Activated CD8-positive, alpha-beta memory T cell treated with anti-CD3 and anti-CD28 coated beads for 24 hours (primary cell): ENCODE data around the gene MX1.

ENCODE experiments used
- DNase-seq: peaks from one replicate; pipeline ENCODE4 v3.0.0-alpha.2; 2020

Gene MX1, protein sequence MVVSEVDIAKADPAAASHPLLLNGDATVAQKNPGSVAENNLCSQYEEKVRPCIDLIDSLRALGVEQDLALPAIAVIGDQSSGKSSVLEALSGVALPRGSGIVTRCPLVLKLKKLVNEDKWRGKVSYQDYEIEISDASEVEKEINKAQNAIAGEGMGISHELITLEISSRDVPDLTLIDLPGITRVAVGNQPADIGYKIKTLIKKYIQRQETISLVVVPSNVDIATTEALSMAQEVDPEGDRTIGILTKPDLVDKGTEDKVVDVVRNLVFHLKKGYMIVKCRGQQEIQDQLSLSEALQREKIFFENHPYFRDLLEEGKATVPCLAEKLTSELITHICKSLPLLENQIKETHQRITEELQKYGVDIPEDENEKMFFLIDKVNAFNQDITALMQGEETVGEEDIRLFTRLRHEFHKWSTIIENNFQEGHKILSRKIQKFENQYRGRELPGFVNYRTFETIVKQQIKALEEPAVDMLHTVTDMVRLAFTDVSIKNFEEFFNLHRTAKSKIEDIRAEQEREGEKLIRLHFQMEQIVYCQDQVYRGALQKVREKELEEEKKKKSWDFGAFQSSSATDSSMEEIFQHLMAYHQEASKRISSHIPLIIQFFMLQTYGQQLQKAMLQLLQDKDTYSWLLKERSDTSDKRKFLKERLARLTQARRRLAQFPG

DNA sequence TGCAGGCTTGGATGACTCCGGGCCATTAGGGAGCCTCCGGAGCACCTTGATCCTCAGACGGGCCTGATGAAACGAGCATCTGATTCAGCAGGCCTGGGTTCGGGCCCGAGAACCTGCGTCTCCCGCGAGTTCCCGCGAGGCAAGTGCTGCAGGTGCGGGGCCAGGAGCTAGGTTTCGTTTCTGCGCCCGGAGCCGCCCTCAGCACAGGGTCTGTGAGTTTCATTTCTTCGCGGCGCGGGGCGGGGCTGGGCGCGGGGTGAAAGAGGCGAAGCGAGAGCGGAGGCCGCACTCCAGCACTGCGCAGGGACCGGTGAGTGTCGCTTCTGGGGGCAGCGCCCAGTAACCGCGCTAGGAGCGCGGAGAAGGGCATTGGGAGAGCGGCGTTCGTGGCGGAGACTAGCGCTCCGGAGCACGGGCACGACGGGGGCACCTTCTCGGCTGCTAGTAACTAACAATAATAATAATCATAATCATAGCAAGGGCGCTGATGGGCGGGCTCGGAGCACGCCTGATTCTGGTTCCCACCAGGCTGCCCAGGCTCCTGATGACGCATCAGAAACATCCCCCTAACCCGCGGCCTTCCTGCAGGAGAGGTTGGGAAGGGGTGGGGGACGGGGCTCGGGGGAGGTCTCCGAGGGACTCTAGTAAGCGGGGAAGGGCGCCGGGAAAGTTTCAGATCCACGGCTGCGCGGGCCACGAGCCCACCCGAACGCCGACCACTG, at the start of gene MX1:
MX1 (plus strand) TSS at position 286 of the 722 bp plus-strand sequence. CDS start 5,832 bp downstream, outside the sequence.
- DNase-seq = peak; percentile 91

DNA sequence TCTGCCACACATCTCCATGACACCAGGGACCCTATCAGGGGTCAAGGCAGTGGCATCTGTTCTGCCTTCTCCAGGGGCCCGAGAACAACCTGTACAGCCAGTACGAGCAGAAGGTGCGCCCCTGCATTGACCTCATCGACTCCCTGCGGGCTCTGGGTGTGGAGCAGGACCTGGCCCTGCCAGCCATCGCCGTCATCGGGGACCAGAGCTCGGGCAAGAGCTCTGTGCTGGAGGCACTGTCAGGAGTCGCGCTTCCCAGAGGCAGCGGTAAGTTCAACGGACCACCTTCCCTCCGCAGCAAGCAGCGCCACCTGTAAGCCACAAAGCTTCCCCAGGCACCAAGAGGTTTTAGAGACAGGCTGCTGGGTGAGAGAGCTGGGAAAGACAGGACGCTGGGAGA, 48.3 kb upstream of the MX1 start:
- peak; percentile 52 for DNase-seq

DNA sequence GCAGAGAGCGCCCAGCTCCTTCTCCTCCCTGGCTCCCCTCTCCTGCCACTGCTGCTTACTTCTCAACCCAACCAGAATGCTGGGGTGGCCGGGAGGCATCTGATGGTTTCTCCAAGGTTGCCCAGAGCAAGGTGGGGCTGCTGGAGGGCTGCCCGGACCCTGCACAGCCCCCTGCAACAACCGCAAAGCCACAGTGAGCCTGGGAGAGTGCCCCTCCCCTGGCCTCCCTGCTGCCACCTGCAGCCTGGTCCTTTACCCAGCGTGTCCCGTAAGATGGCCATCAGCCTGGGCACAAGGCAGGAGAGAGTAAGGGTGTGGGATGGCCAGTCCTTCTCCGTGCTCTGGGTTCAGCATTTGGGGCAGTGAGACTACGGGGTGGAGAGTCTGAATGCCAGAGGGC, 47.2 kb upstream of the MX1 start:
- no peak for DNase-seq

DNA sequence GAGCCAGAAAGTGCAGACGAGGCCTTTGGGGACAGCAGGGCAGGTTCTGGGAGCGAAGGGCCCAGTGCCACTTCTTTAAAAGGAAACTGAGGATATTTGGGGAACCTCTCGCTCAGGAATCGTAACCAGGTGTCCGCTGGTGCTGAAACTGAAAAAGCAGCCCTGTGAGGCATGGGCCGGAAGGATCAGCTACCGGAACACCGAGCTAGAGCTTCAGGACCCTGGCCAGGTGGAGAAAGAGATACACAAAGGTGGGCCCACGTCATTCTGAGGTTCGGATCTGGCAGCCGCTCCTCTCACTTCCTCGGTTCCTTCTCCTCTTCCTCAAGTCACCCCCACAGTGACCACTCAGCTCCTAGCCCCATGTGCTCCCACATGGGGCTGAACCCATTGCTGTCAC, 46.1 kb upstream of the MX1 start:
- no peak for DNase-seq

DNA sequence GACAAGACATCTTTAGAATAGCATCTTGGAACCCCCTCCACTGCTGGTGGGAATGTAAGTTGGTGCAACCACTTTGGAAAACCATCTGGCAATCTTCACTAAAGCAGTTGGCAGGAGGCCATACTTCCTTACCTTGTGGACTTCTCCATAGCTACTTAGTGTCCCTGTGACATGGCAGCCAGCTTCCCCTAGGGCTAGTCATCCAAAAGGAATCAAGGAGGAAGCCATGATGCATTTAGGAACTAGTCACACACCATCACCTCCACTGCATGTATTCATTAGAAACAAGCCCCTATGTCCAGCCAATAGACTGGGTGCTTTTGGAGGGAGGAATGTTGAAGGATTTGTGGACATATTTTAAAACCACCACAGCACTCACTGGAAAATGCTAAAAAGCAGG, 44.3 kb upstream of the MX1 start:
- no peak for DNase-seq

DNA sequence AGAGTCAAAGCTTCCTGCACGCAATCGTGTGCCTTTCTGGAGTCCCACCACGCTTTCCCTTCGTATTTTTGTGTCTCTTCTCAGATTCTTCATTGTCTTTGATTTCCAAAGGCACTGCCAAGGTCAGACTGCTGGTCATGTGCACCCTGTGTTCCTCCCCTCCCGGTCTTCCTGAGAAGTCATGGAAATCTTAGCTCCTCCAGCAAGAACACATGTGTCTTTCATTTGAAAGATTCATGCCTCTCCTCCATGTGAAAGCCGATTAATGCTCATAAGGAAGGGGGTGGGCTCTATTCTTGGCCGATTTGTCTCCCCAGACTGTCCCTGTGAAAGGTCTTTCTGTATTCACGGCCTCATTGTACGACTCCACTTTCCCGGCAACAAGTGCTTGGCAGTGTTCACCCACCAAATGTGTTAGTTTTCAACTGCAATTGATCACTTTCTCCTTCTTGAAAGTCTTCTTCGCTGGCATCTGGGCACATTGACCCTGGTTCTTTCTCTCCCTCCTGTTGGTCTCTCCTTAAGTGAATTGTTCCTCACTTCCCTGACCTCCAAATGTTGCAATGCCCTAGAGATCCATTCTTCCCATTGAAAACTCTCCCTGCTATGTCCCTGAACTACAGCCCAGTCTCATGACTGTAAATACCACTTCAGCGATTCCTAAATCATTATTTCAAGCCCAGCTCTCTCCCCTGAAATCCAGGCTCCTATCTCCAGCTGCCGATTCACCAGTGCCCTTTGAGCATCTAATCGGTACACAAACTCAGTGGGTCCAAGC, 38.8 kb upstream of the MX1 start:
- no peak for DNase-seq

DNA sequence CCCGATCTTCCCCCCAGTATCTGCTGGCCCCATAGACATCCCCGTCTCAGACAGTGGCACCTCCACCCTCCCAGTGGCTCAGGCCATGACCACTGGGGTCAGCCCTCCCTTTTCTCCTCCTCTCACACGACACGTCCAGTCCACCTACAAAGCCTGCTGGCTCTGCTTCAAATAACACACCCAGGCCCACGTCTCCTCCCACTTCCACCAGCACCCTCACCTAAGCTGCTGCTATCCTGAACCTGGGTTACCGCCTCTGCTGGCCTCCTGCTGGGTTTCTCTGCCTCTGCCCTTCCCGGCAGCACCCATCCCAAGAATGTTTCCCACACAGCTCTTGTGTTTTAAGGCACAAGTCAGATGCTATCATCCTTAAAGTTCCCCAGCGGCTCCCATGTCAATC, 38.2 kb upstream of the MX1 start:
- no peak for DNase-seq

DNA sequence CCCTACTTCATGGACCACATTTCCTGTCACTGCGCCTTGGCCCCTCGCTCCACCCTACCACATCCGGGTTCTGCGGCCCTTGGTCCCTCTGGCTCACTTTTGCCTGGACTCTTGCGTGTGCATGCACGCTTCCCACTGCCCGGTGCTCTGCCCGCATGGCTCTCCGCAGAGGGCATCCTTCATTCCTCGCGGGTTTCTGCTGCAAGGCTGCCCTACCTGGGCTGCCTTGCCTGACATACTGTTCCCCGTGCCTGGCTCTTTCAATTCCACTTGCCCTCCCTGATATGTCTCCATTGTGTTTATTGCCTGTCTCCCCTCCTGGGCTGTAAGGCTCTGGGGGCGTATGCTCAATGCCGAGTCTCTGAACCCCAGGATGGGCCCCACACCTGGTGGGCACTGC, 37.8 kb upstream of the MX1 start:
- no peak for DNase-seq

DNA sequence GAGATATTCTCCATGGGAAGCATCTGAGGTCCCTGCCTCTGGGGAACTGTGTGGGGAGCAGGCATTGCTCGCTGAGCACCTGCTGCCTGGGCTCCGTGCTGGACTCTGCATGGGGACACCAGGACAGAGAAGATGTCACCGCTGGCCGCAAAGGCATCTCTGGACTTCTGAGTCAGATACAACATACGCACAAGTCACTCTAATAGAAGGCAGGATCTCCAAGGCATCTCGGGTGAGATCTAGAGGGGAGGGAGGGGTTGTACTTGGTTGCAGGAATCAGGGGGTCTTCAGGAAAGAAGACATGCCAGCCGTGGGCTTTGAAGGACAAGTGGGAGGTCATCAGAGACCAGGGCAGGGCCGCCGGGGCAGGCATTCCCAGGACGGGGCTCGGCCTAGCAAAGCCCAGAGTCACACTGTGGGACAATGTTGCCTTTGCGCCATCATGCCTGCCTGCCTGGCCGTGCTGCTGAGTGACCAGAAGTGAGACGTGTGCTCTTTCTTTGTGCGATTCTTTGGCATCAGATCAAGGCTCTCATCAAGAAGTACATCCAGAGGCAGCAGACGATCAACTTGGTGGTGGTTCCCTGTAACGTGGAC, 35.9 kb upstream of the MX1 start:
- DNase-seq = no peak

DNA sequence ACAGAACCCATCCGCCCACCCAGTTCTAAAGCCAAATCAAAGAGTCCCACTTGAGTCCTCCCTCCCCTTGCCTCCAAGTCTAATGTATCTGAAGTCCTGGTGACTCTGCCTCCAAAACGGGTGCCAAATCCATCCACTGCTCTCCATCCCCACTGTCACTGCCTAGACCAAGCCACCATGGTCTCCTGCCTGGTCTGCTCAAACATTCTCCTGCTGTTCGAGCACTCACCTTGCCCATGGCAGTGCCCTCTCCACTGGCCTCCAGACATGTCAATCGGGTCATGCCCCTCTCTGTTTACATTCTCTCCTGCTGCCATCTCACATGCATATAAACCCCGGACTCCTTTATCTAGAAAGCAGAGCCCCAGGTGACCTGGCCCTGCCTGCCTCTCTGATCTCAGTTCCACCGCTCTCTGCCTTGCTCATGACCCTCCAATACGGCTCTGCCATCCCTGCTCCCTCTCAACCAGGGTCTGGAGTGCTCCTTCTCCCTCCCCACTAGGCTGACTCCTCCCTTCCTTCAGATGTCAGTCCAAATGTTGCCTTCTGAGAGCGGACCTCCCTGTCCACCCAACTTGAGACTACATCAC, 32.1 kb upstream of the MX1 start:
- DNase-seq = peak; percentile 35

DNA sequence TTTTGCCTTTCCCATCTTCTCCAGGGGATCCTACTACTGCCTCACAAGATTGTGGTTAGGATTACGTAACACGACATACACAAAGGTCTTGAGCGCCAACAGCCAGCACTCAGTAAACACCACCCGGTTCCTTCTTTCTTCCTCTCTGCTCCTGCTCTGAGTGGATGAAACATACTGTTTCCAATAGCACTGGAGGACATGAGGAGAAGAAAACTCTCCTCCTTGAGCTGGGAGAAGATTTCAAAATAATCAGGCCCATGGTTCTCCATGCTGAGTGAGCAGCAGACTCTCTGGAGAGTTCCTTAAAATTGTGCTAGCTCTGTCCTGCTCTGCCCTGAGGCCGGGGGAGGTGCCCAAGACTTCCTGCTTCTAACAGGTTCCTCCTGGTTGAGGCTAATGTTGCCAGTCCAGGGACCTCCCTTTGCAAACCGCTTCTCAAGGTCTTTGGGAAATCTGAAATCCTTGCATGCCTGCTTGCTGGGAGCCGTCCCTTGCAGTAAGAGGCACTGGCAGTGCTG, 29.4 kb upstream of the MX1 start:
- DNase-seq = peak; percentile 35

DNA sequence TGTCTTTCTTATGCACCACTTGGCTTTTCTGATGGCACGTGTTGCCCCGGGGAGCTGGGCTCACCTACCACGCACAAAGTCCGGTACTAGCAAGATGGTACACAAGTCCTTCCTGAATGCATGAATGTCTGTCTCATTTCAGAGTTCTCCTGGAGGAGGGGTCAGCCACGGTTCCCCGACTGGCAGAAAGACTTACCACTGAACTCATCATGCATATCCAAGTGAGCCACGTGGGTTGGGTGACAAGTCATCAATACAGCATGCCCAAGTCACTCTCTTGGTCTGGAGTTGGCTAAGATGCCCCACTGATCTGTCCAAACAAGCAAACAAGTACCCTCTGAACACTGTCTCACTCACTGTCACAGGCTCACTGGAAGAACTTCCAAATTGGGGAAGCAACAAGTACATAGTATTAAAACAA, 28.6 kb upstream of the MX1 start:
- peak; percentile 40 for DNase-seq

DNA sequence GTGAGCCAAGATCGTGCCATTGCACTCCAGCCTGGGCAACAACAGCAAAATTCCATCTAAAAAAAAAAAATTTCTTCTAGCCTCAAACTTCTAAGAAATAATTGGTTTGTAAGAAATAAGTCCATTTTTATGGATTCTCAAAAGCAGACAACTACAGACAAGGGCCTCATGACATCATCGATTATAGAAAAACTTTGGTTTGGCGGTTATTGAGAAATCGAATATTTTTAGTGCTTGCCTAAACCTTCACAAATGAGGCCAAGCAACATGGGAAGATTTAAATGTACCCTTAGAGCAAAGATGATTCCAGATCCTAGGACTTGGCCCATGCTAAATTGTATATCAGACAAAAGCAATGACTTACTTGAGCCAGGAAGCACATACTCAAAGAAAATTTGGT, 27.8 kb upstream of the MX1 start:
- no peak for DNase-seq

DNA sequence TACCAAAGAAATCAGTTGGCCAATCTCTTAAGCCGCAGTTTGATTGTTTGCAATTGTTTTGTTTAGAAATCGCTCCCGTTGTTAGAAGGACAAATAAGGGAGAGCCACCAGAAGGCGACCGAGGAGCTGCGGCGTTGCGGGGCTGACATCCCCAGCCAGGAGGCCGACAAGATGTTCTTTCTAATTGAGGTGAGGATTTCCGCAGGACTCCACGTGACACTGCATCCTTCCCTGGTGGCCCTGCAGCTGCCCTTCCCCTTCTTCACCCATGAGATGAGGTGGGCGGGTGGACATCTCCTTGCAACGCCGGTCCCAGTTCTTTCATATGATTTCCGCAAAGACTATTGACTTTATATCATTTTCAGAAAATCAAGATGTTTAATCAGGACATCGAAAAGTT, 27.2 kb upstream of the MX1 start:
- peak; percentile 15 for DNase-seq

DNA sequence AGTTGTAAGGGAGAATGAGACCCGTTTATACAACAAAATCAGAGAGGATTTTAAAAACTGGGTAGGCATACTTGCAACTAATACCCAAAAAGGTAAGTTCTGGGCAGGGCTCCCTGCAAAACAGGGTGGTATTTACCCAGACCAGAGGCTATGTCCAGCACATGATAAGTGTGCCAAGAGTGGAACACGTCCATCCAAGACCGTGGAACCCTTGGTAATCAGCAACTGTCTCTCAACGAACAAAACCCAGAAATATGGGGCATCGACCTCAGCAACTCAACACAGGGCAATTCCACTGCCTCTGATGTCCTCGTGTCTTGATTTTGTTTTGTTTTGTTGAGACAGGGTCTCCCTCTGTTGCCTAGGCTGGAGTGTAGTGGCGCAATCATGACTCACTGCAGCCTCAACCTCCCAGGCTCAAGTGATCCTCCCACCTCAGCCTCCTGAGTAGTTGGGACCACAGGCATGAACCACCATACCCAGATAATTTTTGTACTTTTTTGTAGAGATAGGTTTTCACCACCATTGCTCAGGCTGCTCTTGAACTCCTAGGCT, 26.7 kb upstream of the MX1 start:
- peak; percentile 26 for DNase-seq

DNA sequence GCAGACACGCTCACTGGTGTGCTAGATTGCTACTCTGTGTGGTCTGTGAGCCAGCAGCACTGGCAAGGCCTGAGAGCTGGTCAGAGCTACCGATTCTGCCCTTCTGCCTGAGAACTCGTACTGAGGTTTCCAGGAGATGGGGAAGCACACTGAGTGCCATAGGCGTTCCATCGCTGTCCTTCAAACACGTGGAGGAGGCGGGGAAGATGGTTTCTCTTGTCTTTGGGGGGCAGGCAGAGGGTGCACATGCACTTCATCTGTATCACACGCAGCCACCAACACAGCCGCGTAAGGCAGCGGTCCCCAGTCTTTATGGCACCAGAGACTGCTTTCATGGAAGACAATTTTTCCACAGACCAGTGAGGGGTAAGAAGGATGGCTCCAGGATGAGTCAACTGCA, 23.8 kb upstream of the MX1 start:
- peak; percentile 21 for DNase-seq

DNA sequence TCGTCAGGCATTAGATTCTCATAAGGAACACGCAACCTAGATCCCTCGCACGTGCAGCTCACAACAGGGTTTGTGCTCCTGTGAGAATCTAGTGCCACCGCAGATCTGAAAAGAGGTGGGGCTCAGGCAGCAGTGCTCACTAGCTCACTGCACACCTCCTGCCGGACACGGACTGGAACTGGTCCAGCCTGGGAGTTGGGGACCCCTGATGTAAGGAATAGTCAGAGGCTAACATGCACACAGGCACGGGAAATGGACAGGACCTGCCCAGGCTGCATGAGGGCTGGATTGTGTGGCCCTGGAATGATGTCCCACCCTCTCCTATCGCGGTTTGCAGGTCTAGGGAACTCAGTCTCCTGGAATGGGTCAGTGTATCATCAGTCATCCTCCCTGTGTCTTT, 23.2 kb upstream of the MX1 start:
- DNase-seq = peak; percentile 28

DNA sequence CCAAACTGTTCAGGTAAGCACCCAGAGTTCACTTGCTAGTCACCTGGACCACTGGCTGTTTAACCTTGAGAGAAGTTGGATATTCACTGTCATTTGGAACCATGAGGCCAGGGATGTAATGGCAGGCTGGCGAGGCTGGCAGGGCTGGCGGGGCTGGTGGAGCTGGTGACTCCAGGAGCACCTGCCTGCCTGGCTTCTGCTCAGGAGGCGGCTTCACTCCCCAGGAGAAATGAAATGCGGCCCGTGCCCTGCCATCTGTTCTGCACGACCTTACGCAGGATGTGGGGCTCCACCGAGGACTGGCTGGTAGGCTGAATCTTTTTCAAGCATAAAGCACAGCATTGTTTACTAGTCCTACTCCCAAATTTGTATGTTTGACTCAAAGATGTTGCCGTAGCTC, 22.7 kb upstream of the MX1 start:
- DNase-seq = peak; percentile 35

DNA sequence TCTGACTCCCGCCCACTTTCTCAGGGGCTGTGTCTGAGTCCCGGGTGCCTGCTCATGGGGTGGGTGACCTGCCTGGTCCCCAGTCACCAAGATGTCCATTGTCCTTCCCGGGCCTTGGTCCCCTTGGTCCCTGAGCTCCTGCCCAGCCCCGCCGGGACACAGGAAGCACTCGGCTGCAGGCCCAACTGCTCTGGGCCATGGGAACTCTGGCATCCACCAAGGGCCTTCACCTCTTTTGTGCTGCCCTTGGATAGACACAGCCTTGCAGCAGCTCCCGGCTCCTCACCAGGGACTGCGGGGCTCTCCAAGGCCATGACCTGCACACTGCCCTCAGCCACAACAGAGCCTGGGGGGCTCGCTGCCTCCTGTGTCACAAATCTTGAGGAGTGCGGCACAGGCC, 22.1 kb upstream of the MX1 start:
- peak; percentile 26 for DNase-seq

DNA sequence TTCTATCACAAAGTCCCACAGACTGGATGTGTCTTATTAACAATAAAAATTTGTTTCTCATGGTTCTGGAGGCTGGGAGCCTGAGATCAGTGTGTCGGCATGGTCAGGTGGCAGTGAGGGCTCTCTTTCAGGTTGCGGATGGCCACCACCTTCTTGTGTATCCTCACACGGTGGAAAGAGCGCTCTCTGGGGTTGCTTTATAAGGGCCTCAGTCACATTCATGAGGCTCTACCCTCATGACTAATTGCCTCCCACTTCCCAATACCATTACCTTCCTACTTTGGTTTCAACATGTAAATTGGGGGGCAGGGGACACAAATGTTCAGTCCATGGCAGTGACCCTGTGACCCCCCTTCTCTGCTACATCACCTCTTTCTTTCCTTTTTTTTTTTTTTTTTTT, 20.7 kb upstream of the MX1 start:
- DNase-seq = peak; percentile 24

DNA sequence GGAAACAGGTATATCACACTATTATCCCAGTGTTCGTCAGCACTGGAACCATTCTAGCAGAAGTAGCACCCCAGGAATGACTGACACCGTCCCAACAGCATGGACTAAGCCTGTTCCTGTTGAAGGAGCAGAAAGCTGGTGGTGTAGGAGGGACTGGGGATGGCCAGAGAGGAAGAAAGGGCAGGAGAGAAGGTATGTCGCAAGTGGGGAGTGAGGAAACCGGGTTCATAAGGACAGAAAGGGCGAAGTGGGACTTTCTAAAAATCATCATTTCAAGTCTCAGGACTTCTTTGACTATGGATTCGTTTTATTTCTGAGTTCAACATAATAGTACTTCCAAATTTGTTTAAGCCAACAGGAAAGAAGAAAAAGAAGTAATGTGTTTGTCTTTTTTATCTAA, 19.7 kb upstream of the MX1 start:
- peak; percentile 7 for DNase-seq
